ENCODE data around the gene RUFY1. TPM values are rescaled to one million over a fixed set of nuclear protein-coding genes. Genes with fewer than 3 reads are reported as not detected.

RUFY1 gene
- total RNA-seq, 4 donors from 2014 or later = 25.0 to 133 (median 63.6) TPM

DNA sequence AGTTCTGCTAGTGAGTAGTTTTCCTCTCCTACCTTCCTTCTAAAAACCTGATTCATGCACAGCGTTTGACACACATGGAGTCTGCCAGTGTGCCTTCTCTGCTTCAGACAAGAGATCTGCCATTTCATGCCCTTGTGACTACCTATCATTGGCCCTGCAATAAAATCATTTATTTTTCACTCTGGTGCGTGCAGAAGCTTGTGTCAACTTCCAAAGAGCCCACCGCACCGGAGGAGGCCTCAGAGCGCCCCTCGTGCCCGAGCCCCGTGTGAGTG, 59.4 kb downstream of the RUFY1 start:
- peaks cover 0 to 91% (median 0%) of the 10 kb centered on the region in 3 donors for H3K36me3 ChIP-seq
- H3K27ac ChIP-seq = no peak overlapping the region
- H3K4me1 ChIP-seq = no peaks in the 10 kb centered on the region

DNA sequence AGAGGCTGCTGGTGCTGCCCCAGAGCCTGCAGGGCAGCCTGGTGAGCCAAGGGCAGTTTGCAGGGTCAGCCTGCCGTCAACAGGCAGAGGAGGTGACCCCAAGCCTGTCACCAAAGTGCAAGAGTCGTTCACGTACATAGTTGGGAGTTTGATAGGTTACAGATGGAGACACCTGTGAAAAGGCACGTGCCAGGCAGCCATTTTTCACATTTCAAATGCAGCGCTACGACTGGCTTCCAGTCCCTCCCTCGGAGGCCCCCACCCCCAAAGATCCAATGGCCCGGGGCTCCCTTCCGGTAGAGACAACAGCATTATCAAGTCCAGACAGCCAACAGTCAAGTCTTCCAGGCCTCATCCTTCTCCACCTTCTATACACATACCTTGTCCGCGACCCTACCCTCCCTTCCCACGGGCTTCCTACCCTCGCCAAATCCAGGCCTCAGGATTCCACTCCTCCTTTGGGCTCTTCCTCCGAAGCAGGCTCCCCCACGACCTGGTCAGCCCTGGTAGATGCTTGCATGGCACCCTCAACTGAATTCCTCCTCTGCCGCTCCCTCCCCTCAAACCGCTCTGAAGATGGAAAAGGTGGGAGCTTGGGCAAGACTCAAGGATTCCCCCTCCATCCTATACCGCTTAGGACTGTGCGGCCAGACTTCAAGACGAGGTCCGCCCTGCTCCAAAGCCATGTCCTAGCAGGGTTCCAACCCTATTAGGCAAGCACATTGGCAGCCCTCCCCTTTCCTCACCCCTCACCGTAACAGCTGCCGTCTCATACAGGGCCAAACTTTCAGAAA, 60.0 kb downstream of the RUFY1 start:
- H3K27ac ChIP-seq = no peak overlapping the region
- no peak overlapping the region for H3K4me3 ChIP-seq
- no peak for TF ChIP-seq POLR2A (IDR thresholded peaks at IDR 0.05)
- TF ChIP-seq, protein P1, sequence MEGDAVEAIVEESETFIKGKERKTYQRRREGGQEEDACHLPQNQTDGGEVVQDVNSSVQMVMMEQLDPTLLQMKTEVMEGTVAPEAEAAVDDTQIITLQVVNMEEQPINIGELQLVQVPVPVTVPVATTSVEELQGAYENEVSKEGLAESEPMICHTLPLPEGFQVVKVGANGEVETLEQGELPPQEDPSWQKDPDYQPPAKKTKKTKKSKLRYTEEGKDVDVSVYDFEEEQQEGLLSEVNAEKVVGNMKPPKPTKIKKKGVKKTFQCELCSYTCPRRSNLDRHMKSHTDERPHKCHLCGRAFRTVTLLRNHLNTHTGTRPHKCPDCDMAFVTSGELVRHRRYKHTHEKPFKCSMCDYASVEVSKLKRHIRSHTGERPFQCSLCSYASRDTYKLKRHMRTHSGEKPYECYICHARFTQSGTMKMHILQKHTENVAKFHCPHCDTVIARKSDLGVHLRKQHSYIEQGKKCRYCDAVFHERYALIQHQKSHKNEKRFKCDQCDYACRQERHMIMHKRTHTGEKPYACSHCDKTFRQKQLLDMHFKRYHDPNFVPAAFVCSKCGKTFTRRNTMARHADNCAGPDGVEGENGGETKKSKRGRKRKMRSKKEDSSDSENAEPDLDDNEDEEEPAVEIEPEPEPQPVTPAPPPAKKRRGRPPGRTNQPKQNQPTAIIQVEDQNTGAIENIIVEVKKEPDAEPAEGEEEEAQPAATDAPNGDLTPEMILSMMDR (IDR thresholded peaks at IDR 0.05) = no peak
- H3K36me3 ChIP-seq = peaks cover 0 to 95% (median 0%) of the 10 kb centered on the region in 3 donors
- no peaks in the 10 kb centered on the region for H3K9me3 ChIP-seq
- DNase-seq = peak in 1 of 3 donors; percentile 48
- no peaks in the 10 kb centered on the region for H3K4me1 ChIP-seq
- no peaks in the 10 kb centered on the region for H3K27me3 ChIP-seq

More for the DNA sequence above, 59.4 kb downstream of the RUFY1 start:
- DNase-seq = no peak
- no peaks in the 10 kb centered on the region for H3K27me3 ChIP-seq
- no peak for TF ChIP-seq POLR2A (IDR thresholded peaks at IDR 0.05)
- TF ChIP-seq, protein P1 (IDR thresholded peaks at IDR 0.05) = no peak
- H3K9me3 ChIP-seq = no peaks in the 10 kb centered on the region
- no peak overlapping the region for H3K4me3 ChIP-seq

GRCh38 chr5:179610903-179611265, 60.5 kb downstream of the RUFY1 start:
- no peak for TF ChIP-seq POLR2A (IDR thresholded peaks at IDR 0.05)
- TF ChIP-seq, protein P1 (IDR thresholded peaks at IDR 0.05) = no peak
- DNase-seq = no peak
- no peaks in the 10 kb centered on the region for H3K9me3 ChIP-seq
- H3K27me3 ChIP-seq = no peaks in the 10 kb centered on the region
- no peak overlapping the region for H3K27ac ChIP-seq
- peaks cover 0 to 3% (median 0%) of the 10 kb centered on the region in 4 donors for H3K4me1 ChIP-seq
- peaks cover 0 to 99% (median 0%) of the 10 kb centered on the region in 3 donors for H3K36me3 ChIP-seq
- no peak overlapping the region for H3K4me3 ChIP-seq

DNA sequence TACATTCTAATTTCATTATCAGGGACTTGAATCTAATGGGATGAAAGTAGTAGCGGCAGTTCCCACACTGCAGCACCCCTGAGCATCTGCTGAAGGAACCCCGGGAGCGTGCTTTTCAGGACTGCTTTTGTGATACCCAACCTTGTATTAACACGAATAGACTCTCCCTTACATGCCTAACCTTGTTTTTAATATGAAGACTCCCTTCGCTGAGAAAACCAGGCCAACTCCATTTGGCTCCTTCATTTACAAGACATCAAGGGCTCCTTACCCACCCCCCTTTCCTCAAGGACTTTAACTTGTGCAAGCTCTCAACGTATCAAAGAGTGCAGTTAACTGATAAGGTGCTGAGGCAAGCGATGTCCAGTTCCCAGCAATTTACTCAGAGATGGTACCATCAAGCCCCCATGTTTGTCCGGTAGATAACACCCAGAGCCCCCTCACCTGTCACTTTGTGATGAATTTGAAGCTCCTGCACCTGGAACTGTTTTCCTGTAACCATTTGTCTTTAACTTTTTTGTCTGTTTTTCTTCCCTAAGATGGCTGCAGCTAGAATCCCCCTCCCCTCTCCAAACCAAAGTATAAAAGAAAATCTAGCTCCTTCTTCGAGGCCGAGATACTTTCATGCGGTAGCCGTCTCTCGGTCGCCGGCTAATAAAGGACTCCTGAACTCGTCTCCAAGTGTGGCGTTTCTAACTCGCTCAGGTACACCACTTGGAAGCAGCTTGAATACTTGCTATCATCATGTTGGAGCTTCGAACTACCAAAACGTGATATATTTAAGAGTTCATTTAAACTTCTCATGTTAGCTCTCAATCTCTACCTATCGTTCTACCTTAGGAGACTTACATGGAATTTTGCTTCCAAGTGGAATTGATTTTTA, 62.5 kb downstream of the RUFY1 start:
- peaks cover 0 to 9% (median 2%) of the 10 kb centered on the region in 4 donors for H3K4me1 ChIP-seq
- H3K9me3 ChIP-seq = no peaks in the 10 kb centered on the region
- peaks cover 0 to 99% (median 0%) of the 10 kb centered on the region in 3 donors for H3K36me3 ChIP-seq
- peak in 1 of 3 donors; percentile 16 for DNase-seq
- no peaks in the 10 kb centered on the region for H3K27me3 ChIP-seq
- no peak overlapping the region for H3K27ac ChIP-seq
- no peak overlapping the region for H3K4me3 ChIP-seq
- no peak for TF ChIP-seq POLR2A (IDR thresholded peaks at IDR 0.05)
- TF ChIP-seq, protein P1 (IDR thresholded peaks at IDR 0.05) = no peak

DNA sequence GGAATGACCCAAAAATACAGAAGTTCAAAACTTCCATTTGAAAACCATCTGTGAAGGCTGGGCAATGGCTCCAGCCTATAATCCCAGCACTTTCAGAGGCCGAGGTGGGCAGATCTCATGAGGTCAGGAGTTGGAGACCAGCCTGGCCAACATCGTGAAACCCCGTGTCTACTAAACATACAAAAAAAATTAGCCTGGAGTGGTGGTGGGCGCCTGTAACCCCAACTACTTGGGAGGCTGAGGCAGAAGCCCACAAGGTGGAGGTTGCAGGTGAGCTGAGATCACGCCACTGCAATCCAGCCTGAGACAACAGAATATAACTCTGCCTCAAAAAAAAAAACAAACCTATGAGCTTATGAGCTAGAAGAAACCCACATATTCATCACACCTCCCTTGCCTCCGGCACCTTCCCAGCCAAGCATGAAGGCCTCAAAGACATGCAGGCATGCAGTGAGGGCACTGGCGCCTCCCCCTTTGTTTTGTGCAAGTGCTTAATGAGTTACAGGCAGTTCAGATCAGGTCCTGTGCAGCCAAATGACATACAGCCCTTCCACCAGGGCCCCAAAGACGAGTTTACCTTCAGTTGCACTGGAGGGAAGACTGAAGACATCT, 63.2 kb downstream of the RUFY1 start:
- no peaks in the 10 kb centered on the region for H3K27me3 ChIP-seq
- no peaks in the 10 kb centered on the region for H3K9me3 ChIP-seq
- peak in 1 of 3 donors; percentile 40 for DNase-seq
- H3K4me1 ChIP-seq = peaks cover 0 to 11% (median 2%) of the 10 kb centered on the region in 4 donors
- TF ChIP-seq POLR2A (IDR thresholded peaks at IDR 0.05) = no peak
- TF ChIP-seq, protein P1 (IDR thresholded peaks at IDR 0.05) = no peak
- H3K4me3 ChIP-seq = no peak overlapping the region
- peaks cover 0 to 99% (median 0%) of the 10 kb centered on the region in 3 donors for H3K36me3 ChIP-seq
- no peak overlapping the region for H3K27ac ChIP-seq
